K562 (cell line): ENCODE measurements around the gene NPM1. TPM values are rescaled to one million over a fixed set of nuclear protein-coding genes. Genes with fewer than 3 reads are reported as not detected.

Experiments used
- ATF7 ChIP-seq: fragments of 450-650 bp; IDR thresholded peaks from 2 replicates; pipeline ENCODE4 v1.7.1; 2014; ENCODE audit warnings: mild to moderate bottlenecking, moderate library complexity
- DACH1 ChIP-seq: fragments of 450-650 bp; IDR thresholded peaks from 2 replicates; pipeline ENCODE4 v1.6.1; 2018; ENCODE audit not compliant: partially characterized antibody
- EHMT2 ChIP-seq: fragments of 450-650 bp; IDR thresholded peaks from 2 replicates; pipeline ENCODE4 v1.6.1; 2018; ENCODE audit warnings: antibody characterized with exemption
- GTF2F1 ChIP-seq: IDR thresholded peaks from 2 replicates; pipeline ENCODE4 v1.6.1; 2011; ENCODE audit warnings: low read depth, low read length, improper control_type of control experiment
- ILF3 ChIP-seq: fragments of 450-650 bp; IDR thresholded peaks from 2 replicates; pipeline ENCODE4 v1.6.1; 2018; ENCODE audit warnings: antibody characterized with exemption, mild to moderate bottlenecking, moderate library complexity, borderline replicate concordance
- OTX1 ChIP-seq: fragments of 450-650 bp; formaldehyde crosslinking; IDR thresholded peaks from 2 replicates; pipeline ENCODE4 v1.4.0; 2022; ENCODE audit warnings: mild to moderate bottlenecking
- RAD21 ChIP-seq, 2 experiments: fragments of 250-450 bp in 1 of 2; fragments of 450-650 bp in 1 of 2; sonication (Bioruptor Pico) in 1 of 2; formaldehyde crosslinking in 1 of 2; IDR thresholded peaks in 1 of 2; conservative IDR thresholded peaks in 1 of 2; 2 replicates each; pipeline versions ENCODE4 v1.4.0 to v1.8.0; 2020 to 2022; ENCODE audit warnings: mild to moderate bottlenecking in 2 of 2, moderate library complexity in 1 of 2
- SIRT6 ChIP-seq: IDR thresholded peaks from one replicate; pipeline ENCODE4 v1.6.1; 2012; ENCODE audit warnings: low read depth, mild to moderate bottlenecking, control low read depth, inconsistent platforms, low read length, moderate library complexity
- ZBTB17 ChIP-seq: fragments of 450-650 bp; formaldehyde crosslinking; IDR thresholded peaks from 2 replicates; pipeline ENCODE4 v1.4.0; 2020; ENCODE audit warnings: mild to moderate bottlenecking
- ZFP1 ChIP-seq: fragments of 450-650 bp; formaldehyde crosslinking; IDR thresholded peaks from 2 replicates; pipeline ENCODE4 v1.4.0; 2020; ENCODE audit warnings: mild to moderate bottlenecking, mixed read lengths
- ZFP36 ChIP-seq: fragments of 150-350 bp; IDR thresholded peaks from 2 replicates; pipeline ENCODE4 v1.6.1; 2018; ENCODE audit warnings: low read length, low read depth; ENCODE audit not compliant: partially characterized antibody
- ZNF561 ChIP-seq: fragments of 450-650 bp; formaldehyde crosslinking; conservative IDR thresholded peaks from 2 replicates; pipeline ENCODE4 v1.4.0; 2020; ENCODE audit warnings: mild to moderate bottlenecking, moderate library complexity
- polyA plus RNA-seq, 8 experiments: library from polyadenylated mRNA; depleted of rRNA in 4 of 8; stranded (reverse) in 5 of 8; unstranded in 3 of 8; fragments of >200 nt; fragmentation: Nextera tagmentation in 2 of 8; fragmentation: Illumina TruSeq in 1 of 8; extraction: Ambion mirVana in 2 of 8; extraction: Trizol in 1 of 8; gene quantifications; 2 replicates each; pipeline versions ENCODE4 v1.2.1 to v1.2.3, GENCODE V29; 2011 to 2014; ENCODE audit warnings: inconsistent platforms in 1 of 8, missing spikeins in 1 of 8
- total RNA-seq, 7 experiments: library from RNA; depleted of rRNA in 6 of 7; stranded (reverse); fragments of >200 nt in 6 of 7; fragmentation: Illumina TruSeq in 2 of 7; extraction: Trizol in 2 of 7; gene quantifications; 2 replicates each; pipeline versions ENCODE4 v1.2.1 to v1.2.3, GENCODE V29; 2011 to 2021; ENCODE audit warnings: low replicate concordance in 1 of 7
- TF ChIP-seq, protein P1 (sequence below): sonication (generic); formaldehyde crosslinking; IDR thresholded peaks from 2 replicates; pipeline ENCODE4 v1.8.0; 2022; ENCODE audit warnings: mild to moderate bottlenecking, low read depth, missing genetic modification reagents
- TF ChIP-seq, protein P2 (sequence below), 2 experiments: fragments of 450-650 bp in 1 of 2; sonication (generic) in 1 of 2; formaldehyde crosslinking in 1 of 2; IDR thresholded peaks; 2 replicates each; pipeline versions ENCODE4 v1.7.1 to v1.9.0; 2016 to 2022; ENCODE audit warnings: inconsistent platforms in 1 of 2, mild to moderate bottlenecking in 1 of 2, missing genetic modification reagents in 1 of 2
- TF ChIP-seq, protein P3 (sequence below): fragments of 450-650 bp; IDR thresholded peaks from 2 replicates; pipeline ENCODE4 v1.6.1; 2017; ENCODE audit warnings: antibody characterized with exemption

NPM1 gene
- total and polyA plus RNA-seq, 9 of the 15 experiments (the other 6 are each of a cell fraction or from before 2014, with no cell fraction given): 2,438 to 6,909 (median 5,639) TPM

DNA sequence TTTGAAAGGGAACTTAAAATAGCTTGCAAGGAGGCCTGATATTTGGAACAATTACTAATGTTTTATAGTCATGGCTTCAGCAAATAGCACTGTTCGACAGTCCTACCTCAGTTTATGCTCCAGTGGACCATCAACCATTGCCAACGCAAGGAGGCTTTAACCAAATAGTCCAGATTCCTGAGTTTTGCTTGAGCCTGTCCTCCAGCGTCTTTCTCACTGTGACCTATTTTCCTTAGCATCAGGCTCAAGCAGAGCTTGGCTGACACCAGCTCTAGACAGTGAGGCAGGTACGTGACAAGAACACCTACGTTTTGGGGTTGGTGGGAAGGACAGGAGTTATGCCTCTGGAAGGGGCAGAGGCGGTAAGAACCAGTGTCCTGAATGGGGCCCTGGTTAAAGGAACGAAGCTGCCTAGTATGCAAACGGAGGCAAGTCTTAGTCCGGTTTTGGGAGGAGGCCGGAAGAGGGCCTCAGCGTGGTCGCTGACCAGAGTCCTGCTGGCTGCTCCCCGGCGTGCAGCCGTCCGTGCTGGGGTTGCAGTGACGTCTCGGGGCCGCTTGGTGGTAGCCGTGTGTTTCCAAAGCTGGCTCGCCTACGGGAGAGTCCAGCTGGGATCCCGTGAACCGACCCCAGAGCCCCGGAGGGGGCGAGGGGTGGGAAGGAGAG lies 30.8 kb downstream of the NPM1 start (continued):
- TF ChIP-seq EHMT2 (peak; percentile 94), DACH1 (peak; percentile 69), RAD21 (CRISPR knock-in tag; conservative IDR thresholded peaks at IDR 0.05 in 1 of 2, IDR thresholded peaks at IDR 0.05 in 1 of 2) (peak; percentile 93 to 94), ZFP1 (no peak), ZBTB17 (peak; percentile 56; the same call in 1 of the 2 replicates), ILF3 (no peak), ATF7 (peak; percentile 45; the same call in 1 of the 2 replicates), SIRT6 (no peak), OTX1 (0 out of 2 replicates have a peak, but pooled peaks have one; percentile 8), ZNF561 (CRISPR knock-in tag) (no peak), GTF2F1 (no peak), ZFP36 (peak; percentile 40)
- TF ChIP-seq, protein P1, sequence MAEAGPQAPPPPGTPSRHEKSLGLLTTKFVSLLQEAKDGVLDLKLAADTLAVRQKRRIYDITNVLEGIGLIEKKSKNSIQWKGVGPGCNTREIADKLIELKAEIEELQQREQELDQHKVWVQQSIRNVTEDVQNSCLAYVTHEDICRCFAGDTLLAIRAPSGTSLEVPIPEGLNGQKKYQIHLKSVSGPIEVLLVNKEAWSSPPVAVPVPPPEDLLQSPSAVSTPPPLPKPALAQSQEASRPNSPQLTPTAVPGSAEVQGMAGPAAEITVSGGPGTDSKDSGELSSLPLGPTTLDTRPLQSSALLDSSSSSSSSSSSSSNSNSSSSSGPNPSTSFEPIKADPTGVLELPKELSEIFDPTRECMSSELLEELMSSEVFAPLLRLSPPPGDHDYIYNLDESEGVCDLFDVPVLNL (CRISPR knock-in tag): 0 out of 2 replicates have a peak, but pooled peaks have one; percentile 31
- TF ChIP-seq, protein P2, sequence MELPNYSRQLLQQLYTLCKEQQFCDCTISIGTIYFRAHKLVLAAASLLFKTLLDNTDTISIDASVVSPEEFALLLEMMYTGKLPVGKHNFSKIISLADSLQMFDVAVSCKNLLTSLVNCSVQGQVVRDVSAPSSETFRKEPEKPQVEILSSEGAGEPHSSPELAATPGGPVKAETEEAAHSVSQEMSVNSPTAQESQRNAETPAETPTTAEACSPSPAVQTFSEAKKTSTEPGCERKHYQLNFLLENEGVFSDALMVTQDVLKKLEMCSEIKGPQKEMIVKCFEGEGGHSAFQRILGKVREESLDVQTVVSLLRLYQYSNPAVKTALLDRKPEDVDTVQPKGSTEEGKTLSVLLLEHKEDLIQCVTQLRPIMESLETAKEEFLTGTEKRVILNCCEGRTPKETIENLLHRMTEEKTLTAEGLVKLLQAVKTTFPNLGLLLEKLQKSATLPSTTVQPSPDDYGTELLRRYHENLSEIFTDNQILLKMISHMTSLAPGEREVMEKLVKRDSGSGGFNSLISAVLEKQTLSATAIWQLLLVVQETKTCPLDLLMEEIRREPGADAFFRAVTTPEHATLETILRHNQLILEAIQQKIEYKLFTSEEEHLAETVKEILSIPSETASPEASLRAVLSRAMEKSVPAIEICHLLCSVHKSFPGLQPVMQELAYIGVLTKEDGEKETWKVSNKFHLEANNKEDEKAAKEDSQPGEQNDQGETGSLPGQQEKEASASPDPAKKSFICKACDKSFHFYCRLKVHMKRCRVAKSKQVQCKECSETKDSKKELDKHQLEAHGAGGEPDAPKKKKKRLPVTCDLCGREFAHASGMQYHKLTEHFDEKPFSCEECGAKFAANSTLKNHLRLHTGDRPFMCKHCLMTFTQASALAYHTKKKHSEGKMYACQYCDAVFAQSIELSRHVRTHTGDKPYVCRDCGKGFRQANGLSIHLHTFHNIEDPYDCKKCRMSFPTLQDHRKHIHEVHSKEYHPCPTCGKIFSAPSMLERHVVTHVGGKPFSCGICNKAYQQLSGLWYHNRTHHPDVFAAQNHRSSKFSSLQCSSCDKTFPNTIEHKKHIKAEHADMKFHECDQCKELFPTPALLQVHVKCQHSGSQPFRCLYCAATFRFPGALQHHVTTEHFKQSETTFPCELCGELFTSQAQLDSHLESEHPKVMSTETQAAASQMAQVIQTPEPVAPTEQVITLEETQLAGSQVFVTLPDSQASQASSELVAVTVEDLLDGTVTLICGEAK (IDR thresholded peaks at IDR 0.05): 0 out of 2 replicates have a peak, but pooled peaks have one; percentile 25
- TF ChIP-seq, protein P2 (CRISPR knock-in tag; IDR thresholded peaks at IDR 0.05): no peak
- TF ChIP-seq, protein P3, sequence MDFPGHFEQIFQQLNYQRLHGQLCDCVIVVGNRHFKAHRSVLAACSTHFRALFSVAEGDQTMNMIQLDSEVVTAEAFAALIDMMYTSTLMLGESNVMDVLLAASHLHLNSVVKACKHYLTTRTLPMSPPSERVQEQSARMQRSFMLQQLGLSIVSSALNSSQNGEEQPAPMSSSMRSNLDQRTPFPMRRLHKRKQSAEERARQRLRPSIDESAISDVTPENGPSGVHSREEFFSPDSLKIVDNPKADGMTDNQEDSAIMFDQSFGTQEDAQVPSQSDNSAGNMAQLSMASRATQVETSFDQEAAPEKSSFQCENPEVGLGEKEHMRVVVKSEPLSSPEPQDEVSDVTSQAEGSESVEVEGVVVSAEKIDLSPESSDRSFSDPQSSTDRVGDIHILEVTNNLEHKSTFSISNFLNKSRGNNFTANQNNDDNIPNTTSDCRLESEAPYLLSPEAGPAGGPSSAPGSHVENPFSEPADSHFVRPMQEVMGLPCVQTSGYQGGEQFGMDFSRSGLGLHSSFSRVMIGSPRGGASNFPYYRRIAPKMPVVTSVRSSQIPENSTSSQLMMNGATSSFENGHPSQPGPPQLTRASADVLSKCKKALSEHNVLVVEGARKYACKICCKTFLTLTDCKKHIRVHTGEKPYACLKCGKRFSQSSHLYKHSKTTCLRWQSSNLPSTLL: no peak
